Astrocyte (in vitro differentiated cells and primary cell): ENCODE data around the gene SEMA6D. TPM values are rescaled to one million over a fixed set of nuclear protein-coding genes. Genes with fewer than 3 reads are reported as not detected.

ENCODE experiments used
- DNase-seq: peaks from one replicate; pipeline ENCODE4 v3.0.0-alpha.2; 2010; ENCODE audit warnings: low read depth
- FAIRE-seq: peaks from 2 replicates; lab custom pipeline; 2011; peaks lifted over from hg19 to GRCh38; lab: Jason Lieb, UNC
- H2AFZ ChIP-seq: 2 replicates; pipeline ENCODE4 v1.6.0; 2012; ENCODE audit warnings: low read depth, low read length, inconsistent platforms
- H3K27ac ChIP-seq: 2 replicates; pipeline ENCODE4 v1.5.1; 2011; ENCODE audit warnings: low read depth, low read length, inconsistent platforms
- H3K27me3 ChIP-seq: 2 replicates; pipeline ENCODE4 v1.6.0; 2011; ENCODE audit warnings: low read length, inconsistent platforms; ENCODE audit not compliant: insufficient read depth
- H3K36me3 ChIP-seq: 2 replicates; pipeline ENCODE4 v1.5.1; 2011; ENCODE audit warnings: low read length, inconsistent platforms; ENCODE audit not compliant: insufficient read depth
- H3K4me1 ChIP-seq: 2 replicates; pipeline ENCODE4 v1.5.1; 2011; ENCODE audit warnings: low read length, inconsistent platforms; ENCODE audit not compliant: insufficient read depth
- H3K4me2 ChIP-seq: 2 replicates; pipeline ENCODE4 v1.6.0; 2012; ENCODE audit warnings: low read length, inconsistent platforms
- H3K4me3 ChIP-seq: 2 replicates; pipeline ENCODE4 v1.5.1; 2011; ENCODE audit warnings: low read depth, mild to moderate bottlenecking, low read length, inconsistent platforms; ENCODE audit not compliant: insufficient read depth
- H3K79me2 ChIP-seq: 2 replicates; pipeline ENCODE4 v1.6.0; 2012; ENCODE audit warnings: mild to moderate bottlenecking, low read length, inconsistent platforms; ENCODE audit not compliant: insufficient read depth
- H3K9ac ChIP-seq: 2 replicates; pipeline ENCODE4 v1.6.0; 2012; ENCODE audit warnings: mild to moderate bottlenecking, low read length, inconsistent platforms
- H3K9me3 ChIP-seq: 2 replicates; pipeline ENCODE4 v1.5.1; 2012; ENCODE audit warnings: low read depth, mild to moderate bottlenecking, low read length, inconsistent platforms; ENCODE audit not compliant: insufficient read depth
- H4K20me1 ChIP-seq: 2 replicates; pipeline ENCODE4 v1.6.0; 2012; ENCODE audit warnings: low read length, inconsistent platforms; ENCODE audit not compliant: insufficient read depth
- H3K27ac Mint-ChIP-seq: one replicate; pipeline ENCODE4 v1.8.0; 2021; ENCODE audit warnings: mild to moderate bottlenecking, mixed read lengths; ENCODE audit not compliant: unreplicated experiment
- H3K27me3 Mint-ChIP-seq: one replicate; pipeline ENCODE4 v1.8.0; 2021; ENCODE audit warnings: low read depth, mixed read lengths; ENCODE audit not compliant: unreplicated experiment
- H3K36me3 Mint-ChIP-seq: one replicate; pipeline ENCODE4 v1.8.0; 2021; ENCODE audit warnings: low read depth, mixed read lengths; ENCODE audit not compliant: unreplicated experiment
- H3K4me1 Mint-ChIP-seq: one replicate; pipeline ENCODE4 v1.8.0; 2021; ENCODE audit warnings: low read depth, mixed read lengths; ENCODE audit not compliant: unreplicated experiment
- H3K4me3 Mint-ChIP-seq: one replicate; pipeline ENCODE4 v1.8.0; 2021; ENCODE audit warnings: mild to moderate bottlenecking, moderate library complexity, mixed read lengths; ENCODE audit not compliant: unreplicated experiment
- H3K9me3 Mint-ChIP-seq: one replicate; pipeline ENCODE4 v1.8.0; 2021; ENCODE audit warnings: mild to moderate bottlenecking, mixed read lengths; ENCODE audit not compliant: unreplicated experiment
- CTCF ChIP-seq: IDR thresholded peaks from 2 replicates; pipeline ENCODE4 v1.5.1; 2011; ENCODE audit warnings: low read depth, mild to moderate bottlenecking, inconsistent platforms, low read length, moderate library complexity; ENCODE audit not compliant: insufficient read depth
- EZH2 ChIP-seq: IDR thresholded peaks from 2 replicates; pipeline ENCODE4 v1.6.1; 2012; ENCODE audit warnings: mild to moderate bottlenecking, low read length, inconsistent platforms; ENCODE audit not compliant: insufficient read depth
- total RNA-seq: library from RNA; stranded (reverse); gene quantifications from 2 replicates; pipeline ENCODE4 v1.2.1, GENCODE V29; 2021

SEMA6D gene
- total RNA-seq, 1 donor from 2014 or later, result 1.5 TPM

- Mint-ChIP-seq H3K4me3 (no peak overlapping the region), H3K4me1 (no peaks in the 10 kb centered on the region), H3K27ac (no peak overlapping the region), H3K27me3 (peaks cover 6% of the 10 kb centered on the region), H3K9me3 (no peaks in the 10 kb centered on the region), H3K36me3 (no peaks in the 10 kb centered on the region)
- no peak overlapping the region for H2AFZ ChIP-seq
- H3K4me1 ChIP-seq, result no peaks in the 10 kb centered on the region
- H3K4me3 ChIP-seq, result no peak overlapping the region
- TF ChIP-seq CTCF (no peak), EZH2 (no peak)
- no peak overlapping the region for H3K27ac ChIP-seq
- no peaks in the 10 kb centered on the region for H3K9me3 ChIP-seq
- FAIRE-seq (no peak), DNase-seq (no peak)
- no peak overlapping the region for H3K9ac ChIP-seq
- no peaks in the 10 kb centered on the region for H3K36me3 ChIP-seq
- H3K27me3 ChIP-seq, result no peaks in the 10 kb centered on the region
- H4K20me1 ChIP-seq, result no peaks in the 10 kb centered on the region
- H3K79me2 ChIP-seq, result no peaks in the 10 kb centered on the region
- H3K4me2 ChIP-seq, result no peak overlapping the region
Observed at GRCh38 chr15:47744496-47744895, 27.2 kb downstream of the SEMA6D start.

GRCh38 chr15:47744973-47745372 lies 27.7 kb downstream of the SEMA6D start:
- H3K9ac ChIP-seq, result no peak overlapping the region
- no peaks in the 10 kb centered on the region for H4K20me1 ChIP-seq
- DNase-seq (no peak), FAIRE-seq (peak; percentile 13)
- H3K9me3 ChIP-seq, result no peaks in the 10 kb centered on the region
- Mint-ChIP-seq H3K9me3 (no peaks in the 10 kb centered on the region), H3K27me3 (peaks cover 6% of the 10 kb centered on the region), H3K36me3 (no peaks in the 10 kb centered on the region), H3K4me3 (no peak overlapping the region), H3K4me1 (no peaks in the 10 kb centered on the region), H3K27ac (no peak overlapping the region)
- TF ChIP-seq CTCF (no peak), EZH2 (no peak)
- no peak overlapping the region for H3K4me2 ChIP-seq
- no peak overlapping the region for H3K27ac ChIP-seq
- H3K36me3 ChIP-seq, result no peaks in the 10 kb centered on the region
- no peak overlapping the region for H2AFZ ChIP-seq
- H3K4me1 ChIP-seq, result peaks cover 3% of the 10 kb centered on the region
- H3K27me3 ChIP-seq, result no peaks in the 10 kb centered on the region
- no peak overlapping the region for H3K4me3 ChIP-seq
- H3K79me2 ChIP-seq, result no peaks in the 10 kb centered on the region

GRCh38 chr15:47746516-47746915 lies 29.2 kb downstream of the SEMA6D start:
- Mint-ChIP-seq H3K27me3 (peaks cover 6% of the 10 kb centered on the region), H3K4me3 (no peak overlapping the region), H3K4me1 (peaks cover 7% of the 10 kb centered on the region), H3K36me3 (no peaks in the 10 kb centered on the region), H3K9me3 (no peaks in the 10 kb centered on the region), H3K27ac (no peak overlapping the region)
- Histone ChIP-seq H3K79me2 (no peaks in the 10 kb centered on the region), H4K20me1 (no peaks in the 10 kb centered on the region), H2AFZ (no peak overlapping the region), H3K27me3 (no peaks in the 10 kb centered on the region), H3K36me3 (no peaks in the 10 kb centered on the region), H3K4me1 (peaks cover 14% of the 10 kb centered on the region), H3K4me2 (no peak overlapping the region), H3K9ac (no peak overlapping the region), H3K4me3 (no peak overlapping the region), H3K27ac (no peak overlapping the region), H3K9me3 (no peaks in the 10 kb centered on the region)
- no peak for TF ChIP-seq EZH2
- TF ChIP-seq CTCF, result no peak
- DNase-seq (no peak), FAIRE-seq (no peak)
